Measurements from ENCODE around the gene SLC27A3.

SLC27A3 gene, protein sequence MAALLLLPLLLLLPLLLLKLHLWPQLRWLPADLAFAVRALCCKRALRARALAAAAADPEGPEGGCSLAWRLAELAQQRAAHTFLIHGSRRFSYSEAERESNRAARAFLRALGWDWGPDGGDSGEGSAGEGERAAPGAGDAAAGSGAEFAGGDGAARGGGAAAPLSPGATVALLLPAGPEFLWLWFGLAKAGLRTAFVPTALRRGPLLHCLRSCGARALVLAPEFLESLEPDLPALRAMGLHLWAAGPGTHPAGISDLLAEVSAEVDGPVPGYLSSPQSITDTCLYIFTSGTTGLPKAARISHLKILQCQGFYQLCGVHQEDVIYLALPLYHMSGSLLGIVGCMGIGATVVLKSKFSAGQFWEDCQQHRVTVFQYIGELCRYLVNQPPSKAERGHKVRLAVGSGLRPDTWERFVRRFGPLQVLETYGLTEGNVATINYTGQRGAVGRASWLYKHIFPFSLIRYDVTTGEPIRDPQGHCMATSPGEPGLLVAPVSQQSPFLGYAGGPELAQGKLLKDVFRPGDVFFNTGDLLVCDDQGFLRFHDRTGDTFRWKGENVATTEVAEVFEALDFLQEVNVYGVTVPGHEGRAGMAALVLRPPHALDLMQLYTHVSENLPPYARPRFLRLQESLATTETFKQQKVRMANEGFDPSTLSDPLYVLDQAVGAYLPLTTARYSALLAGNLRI

GRCh38 chr1:153774780-153775457, at the start of gene SLC27A3:
Gene SLC27A3, plus strand, starts transcription at chr1:153775407. Its CDS starts 91 bp downstream, at chr1:153775498.
- no peak for DNase-seq
- in situ Hi-C loops (cut with HindIII; ENCODE audit: low pct_ligation_motif_present, low pct_unique_long_range_greater_than_20kb, low sequenced_read_pairs): no loop called here

DNA sequence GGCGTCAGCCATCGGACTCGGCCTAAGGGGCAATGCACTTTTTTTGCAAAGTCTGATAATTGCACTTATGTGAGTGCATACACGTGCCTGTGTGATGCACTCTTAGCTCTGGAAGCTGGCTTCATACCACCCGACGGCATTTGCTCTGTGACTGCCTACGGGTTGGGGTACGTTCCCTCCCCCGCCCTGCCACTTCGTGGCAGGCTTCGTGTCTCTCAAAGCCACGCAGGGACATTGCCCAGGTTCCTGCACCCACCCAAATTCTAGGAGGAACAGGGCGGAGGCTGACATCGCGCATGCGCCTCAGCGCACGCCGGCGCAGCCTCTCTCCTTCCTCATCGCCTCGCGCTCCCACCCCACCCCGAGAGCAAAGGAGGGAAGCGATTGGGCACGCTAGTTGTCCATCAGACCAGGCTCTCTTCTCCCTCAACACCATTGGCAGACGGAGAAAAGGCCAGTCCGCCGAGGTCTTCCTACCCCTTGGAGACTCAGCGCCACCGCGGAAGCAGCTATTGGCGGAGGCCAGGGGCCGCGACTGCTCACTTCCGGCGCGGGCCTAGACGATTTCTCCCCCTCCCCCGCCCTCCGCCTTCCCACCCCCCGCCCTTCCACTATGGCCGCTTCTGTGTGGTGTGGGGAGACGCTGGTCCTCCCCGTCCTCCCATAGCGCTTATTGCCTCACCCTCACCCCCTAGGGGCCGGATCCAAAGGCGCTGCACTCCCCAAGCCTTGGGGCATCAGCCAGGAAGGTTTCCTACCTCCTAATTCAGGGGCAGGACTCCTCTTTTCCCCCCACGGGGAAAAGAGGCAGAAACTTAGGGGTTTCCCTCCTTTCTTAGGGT, 47.5 kb upstream of the SLC27A3 start, which contains the start of gene INTS3:
INTS3 (plus strand) TSS at position 588 of the 842 bp plus-strand sequence. CDS start 585 bp downstream, outside the sequence.
- in situ Hi-C loops (cut with HindIII; ENCODE audit: low pct_ligation_motif_present, low pct_unique_long_range_greater_than_20kb, low sequenced_read_pairs): no loop called here

GRCh38 chr1:153728305-153729066, 46.7 kb upstream of the SLC27A3 start:
- DNase-seq: peak; percentile 48
- in situ Hi-C loops (cut with HindIII; ENCODE audit: low pct_ligation_motif_present, low pct_unique_long_range_greater_than_20kb, low sequenced_read_pairs): no loop called here

More for the DNA sequence above, 47.5 kb upstream of the SLC27A3 start, which contains the start of gene INTS3:
- DNase-seq: peak; percentile 100

DNA sequence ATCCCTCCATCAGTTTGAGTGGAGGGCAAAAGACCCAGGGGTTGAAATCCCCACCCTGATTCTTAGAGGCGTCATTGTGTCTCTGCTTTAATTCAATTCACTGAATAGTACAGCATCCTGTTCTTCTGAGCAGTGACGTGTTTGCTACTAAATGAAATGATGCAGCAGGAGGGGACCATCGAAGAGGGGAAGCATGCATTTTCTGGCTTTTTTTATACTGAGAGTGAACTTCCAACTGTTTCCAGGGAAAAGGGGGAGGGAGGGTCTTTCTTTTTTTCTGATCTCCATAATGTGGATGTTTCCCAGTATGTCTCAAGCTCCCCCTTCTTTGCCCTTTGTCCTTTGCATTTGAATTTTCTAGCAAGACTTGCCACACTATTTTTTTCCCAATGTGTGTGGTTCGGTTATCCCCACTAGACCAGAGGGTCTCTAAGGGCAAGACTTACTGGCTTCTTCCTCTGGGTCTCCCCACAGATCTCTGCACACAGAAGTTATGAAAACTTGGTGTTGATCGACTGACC, 44.7 kb upstream of the SLC27A3 start:
- no peak for DNase-seq
- in situ Hi-C loops (cut with HindIII; ENCODE audit: low pct_ligation_motif_present, low pct_unique_long_range_greater_than_20kb, low sequenced_read_pairs): no loop called here

- in situ Hi-C loops (cut with HindIII; ENCODE audit: low pct_ligation_motif_present, low pct_unique_long_range_greater_than_20kb, low sequenced_read_pairs): no loop called here
These were observed 41.2 kb upstream of the SLC27A3 start for GRCh38 chr1:153733970-153734369.

GRCh38 chr1:153734396-153735089, 40.7 kb upstream of the SLC27A3 start:
- in situ Hi-C loops (cut with HindIII; ENCODE audit: low pct_ligation_motif_present, low pct_unique_long_range_greater_than_20kb, low sequenced_read_pairs): no loop called here
- DNase-seq: peak; percentile 38

More at GRCh38 chr1:153733970-153734369, 41.2 kb upstream of the SLC27A3 start:
- DNase-seq: no peak

GRCh38 chr1:153735090-153735420, 40.2 kb upstream of the SLC27A3 start:
- no peak for DNase-seq
- in situ Hi-C loops (cut with HindIII; ENCODE audit: low pct_ligation_motif_present, low pct_unique_long_range_greater_than_20kb, low sequenced_read_pairs): no loop called here

- no peak for DNase-seq
- in situ Hi-C loops (cut with HindIII; ENCODE audit: low pct_ligation_motif_present, low pct_unique_long_range_greater_than_20kb, low sequenced_read_pairs): no loop called here
These were observed 33.2 kb upstream of the SLC27A3 start for GRCh38 chr1:153741986-153742385.

DNA sequence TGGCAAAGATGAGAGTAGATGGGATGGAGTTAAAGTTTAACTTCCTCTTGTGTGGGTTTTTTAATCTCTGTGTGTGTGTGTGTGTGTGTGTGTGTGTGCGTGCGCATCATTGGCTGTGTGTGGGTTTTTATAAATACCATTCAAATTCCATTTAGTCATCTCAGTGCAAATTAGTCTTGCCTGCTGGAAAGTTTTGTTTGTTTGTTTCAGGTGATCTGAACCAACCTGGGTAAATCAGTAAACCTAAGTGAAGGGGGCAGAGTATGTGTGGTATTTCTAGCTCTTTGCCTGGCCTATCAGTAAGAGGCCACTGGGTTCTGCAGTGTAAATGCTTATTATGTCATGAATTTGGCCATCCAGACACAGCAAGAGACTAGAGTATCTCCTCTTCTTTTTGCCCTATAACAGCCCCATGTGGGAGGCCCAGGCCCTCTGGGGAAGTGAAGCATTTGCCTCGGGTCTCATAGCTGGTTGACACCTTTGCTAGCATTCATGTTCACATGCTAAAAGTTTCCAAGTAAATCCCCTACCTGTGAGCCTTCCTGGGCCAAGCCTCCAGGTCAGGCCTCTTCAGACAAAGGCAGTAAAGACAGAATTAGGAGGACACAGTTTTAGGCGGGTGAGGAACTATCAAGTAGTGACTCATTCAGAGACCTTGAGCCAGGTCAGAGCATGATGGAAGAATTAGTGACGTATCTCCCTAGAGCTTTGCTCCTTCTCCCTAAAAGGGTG, 32.6 kb upstream of the SLC27A3 start:
- DNase-seq: peak; percentile 96

GRCh38 chr1:153745417-153745816, 29.8 kb upstream of the SLC27A3 start:
- DNase-seq: no peak
- in situ Hi-C loops (cut with HindIII; ENCODE audit: low pct_ligation_motif_present, low pct_unique_long_range_greater_than_20kb, low sequenced_read_pairs): no loop called here

More for the DNA sequence above, 32.6 kb upstream of the SLC27A3 start:
- in situ Hi-C loops (cut with HindIII; ENCODE audit: low pct_ligation_motif_present, low pct_unique_long_range_greater_than_20kb, low sequenced_read_pairs): no loop called here

DNA sequence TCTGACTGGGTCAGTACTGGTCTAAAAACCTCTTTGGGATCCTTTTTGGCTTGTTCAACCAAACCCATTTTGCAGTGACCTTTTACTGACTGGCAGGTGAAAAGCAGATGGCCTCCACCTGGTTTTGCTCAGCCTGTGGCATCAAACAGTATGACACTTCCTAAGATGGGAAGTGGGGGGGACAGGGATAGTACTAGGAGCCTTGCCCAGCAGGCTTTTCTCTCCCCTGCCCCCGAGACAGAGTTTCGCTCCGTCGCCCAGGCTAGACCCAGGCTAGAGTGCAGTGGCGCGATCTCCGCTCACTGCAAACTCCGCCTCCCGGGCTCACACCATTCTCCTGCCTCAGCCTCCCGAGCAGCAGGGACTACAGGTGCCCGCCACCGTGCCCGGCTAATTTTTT, 29.0 kb upstream of the SLC27A3 start:
- DNase-seq: no peak
- in situ Hi-C loops (cut with HindIII; ENCODE audit: low pct_ligation_motif_present, low pct_unique_long_range_greater_than_20kb, low sequenced_read_pairs): no loop called here

DNA sequence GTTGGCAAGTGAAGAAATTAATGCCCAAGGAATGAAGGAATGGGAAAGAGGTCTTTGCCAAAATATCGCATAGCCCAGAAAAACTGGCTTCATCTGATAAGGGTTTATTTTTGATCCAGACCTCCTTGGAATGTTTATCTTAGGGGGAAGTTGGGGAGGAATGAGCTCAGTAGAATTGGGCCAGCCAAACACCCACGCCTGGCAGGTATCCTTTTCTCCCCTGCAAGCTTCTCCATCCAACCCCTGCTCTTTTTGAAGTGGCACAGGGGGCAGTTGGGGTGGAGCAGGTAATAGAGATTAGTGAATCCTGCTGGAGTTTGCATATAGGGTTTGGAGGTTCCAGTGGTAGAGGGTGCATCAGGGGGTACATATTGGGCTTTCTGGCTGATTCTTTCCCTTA, 26.3 kb upstream of the SLC27A3 start:
- DNase-seq: no peak
- in situ Hi-C loops (cut with HindIII; ENCODE audit: low pct_ligation_motif_present, low pct_unique_long_range_greater_than_20kb, low sequenced_read_pairs): no loop called here

DNA sequence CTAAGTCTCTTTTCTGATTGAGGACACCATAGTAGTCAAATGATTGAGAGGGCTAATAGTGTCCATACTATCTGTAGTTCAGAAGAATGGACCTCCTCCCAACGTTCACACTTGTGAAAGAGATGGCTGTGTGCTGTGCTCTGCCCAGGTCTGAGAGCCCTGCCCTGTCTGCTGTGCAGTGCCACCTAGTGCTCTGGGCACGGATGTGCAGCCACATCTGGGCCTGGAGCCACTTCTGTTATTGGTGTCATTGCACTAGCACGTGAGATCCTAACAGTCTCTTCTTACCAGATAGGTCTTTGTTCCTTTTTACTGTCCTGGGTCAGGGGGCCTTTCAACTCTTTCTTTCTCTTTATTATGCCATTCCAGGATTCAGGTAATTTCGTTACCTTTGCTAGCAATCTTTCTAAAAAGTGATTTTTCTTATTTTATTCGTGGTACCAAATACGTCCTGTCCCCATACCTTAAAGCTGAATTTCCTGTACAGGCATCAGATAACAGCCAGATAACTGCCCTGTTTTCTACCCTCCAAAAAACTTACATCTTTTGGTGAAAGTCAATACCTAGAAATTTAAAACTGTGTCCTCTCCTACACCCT, 25.7 kb upstream of the SLC27A3 start:
- peak; percentile 89 for DNase-seq
- in situ Hi-C loops (cut with HindIII; ENCODE audit: low pct_ligation_motif_present, low pct_unique_long_range_greater_than_20kb, low sequenced_read_pairs): no loop called here

GRCh38 chr1:153750026-153750995, 24.9 kb upstream of the SLC27A3 start:
- in situ Hi-C loops (cut with HindIII; ENCODE audit: low pct_ligation_motif_present, low pct_unique_long_range_greater_than_20kb, low sequenced_read_pairs): no loop called here
- peak; percentile 82 for DNase-seq

- in situ Hi-C loops (cut with HindIII; ENCODE audit: low pct_ligation_motif_present, low pct_unique_long_range_greater_than_20kb, low sequenced_read_pairs): no loop called here
- DNase-seq: peak; percentile 36
These were observed 23.1 kb upstream of the SLC27A3 start for GRCh38 chr1:153752072-153752471.

All from ACHN (cell line).